ENCODE results near the gene NFIB. TPM values are rescaled to one million over a fixed set of nuclear protein-coding genes. Genes with fewer than 3 reads are reported as not detected.

The NFIB gene
- total RNA-seq, 1 experiment from 2014 or later = 11.3 TPM

DNA sequence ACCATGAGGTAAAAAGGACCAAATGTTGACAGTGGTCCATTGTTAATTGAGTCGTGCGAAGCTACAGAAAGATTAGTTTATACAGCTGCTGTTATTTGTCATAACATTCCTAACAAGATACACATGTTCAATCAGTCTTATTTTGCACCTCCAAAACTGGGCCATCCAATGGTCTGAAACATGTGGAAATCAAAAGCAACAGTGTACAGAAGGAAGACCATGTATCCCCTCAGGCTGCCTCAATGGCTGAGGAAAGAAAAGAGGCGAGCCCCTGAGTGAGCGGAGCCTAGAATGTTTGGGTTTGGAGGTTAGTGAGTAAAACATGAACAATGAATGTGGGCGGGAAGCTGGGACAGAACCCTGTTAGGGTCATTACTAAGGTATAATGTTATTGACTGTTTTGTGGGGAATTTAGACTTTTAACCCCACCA lies 35.6 kb downstream of the NFIB start:
- peak; percentile 38 for DNase-seq (ENCODE audit: low spot score)

DNA sequence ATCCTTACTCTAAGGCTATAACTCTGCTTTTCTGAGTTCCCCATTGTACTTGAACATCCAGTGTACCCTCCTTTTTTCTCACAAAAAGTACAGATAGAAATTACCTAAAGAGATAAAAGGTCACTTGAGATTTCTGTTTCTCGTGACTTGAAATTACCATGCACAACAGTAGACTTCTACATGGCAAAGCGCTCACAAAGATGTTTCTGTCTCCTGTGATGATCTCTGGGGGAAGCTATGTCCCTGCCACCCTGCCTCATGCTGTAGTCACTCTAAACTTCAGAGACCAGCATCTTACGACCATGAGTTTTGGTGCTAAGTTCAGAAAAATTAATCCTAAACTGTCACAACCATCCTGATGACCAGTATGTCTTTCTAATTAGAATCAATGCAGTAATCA lies 36.2 kb downstream of the NFIB start:
- no peak for DNase-seq (ENCODE audit: low spot score)

DNA sequence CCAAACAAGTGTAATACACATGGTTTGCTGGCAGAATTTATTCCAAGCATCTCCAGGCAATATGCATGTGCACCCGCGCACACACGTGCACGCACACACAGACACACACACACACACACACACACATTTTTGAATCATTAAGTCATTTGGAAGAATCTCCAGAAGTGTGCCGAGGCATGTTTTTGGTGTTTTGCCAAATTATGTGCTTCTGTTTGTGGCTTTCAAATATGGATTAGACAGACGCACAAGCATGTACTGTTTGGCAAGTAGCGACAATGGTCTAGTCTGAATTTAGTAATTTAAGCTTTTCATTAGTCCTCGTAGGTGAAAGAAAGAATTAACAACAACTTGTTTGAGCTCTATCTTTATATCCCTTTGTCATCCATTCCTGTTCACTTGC lies 36.7 kb downstream of the NFIB start:
- DNase-seq (ENCODE audit: low spot score) = peak; percentile 10

GRCh38 chr9:14275331-14275730 lies 38.6 kb downstream of the NFIB start:
- DNase-seq (ENCODE audit: low spot score) = no peak

DNA sequence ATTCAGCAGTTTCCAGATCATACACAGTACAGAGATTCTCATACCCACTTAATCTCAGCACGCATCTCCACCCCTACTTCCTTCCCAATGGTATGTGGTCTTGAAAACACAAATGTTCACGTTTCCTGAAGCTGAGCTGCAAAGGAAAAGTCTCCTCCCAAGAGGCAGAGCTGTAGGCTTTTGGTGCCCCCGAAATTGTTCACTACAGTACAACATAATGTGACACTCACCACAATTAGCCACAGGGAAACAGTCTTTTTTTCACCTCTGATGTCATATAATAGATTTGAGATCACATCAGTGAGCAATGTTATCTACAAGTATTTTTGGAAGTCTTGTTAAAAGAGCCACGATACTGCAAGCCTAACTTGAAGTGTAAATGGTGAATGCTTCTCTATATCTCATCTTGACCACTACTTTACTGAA lies 40.2 kb downstream of the NFIB start:
- DNase-seq (ENCODE audit: low spot score) = no peak

DNA sequence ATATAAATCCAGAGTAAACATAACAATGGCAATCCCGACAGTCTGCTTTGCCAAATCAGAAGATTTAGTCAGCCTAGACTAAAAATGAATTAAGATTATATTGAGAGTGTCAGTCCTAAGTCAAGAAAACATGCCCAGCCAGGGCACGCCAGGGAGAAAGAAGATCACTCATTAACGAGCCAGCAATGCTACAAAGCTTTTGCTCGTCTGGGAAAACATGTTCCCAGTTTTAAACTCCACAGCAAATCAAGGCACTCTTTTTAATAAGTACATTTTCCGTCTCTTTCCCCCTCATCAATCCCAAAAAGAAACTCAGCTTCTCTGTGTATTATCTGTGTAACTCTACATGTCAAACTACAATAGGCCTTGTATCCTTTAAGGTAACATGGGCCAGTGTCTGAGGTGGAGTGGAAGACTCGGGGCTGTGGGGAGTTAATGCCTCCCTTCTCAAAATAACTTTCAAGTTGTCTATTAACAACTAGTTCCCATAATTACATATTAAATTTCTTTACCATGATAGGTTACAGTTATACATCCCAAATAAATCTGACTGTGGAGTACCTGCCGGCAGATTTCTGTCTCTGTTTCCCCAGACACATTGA lies 40.9 kb downstream of the NFIB start:
- DNase-seq (ENCODE audit: low spot score) = no peak

DNA sequence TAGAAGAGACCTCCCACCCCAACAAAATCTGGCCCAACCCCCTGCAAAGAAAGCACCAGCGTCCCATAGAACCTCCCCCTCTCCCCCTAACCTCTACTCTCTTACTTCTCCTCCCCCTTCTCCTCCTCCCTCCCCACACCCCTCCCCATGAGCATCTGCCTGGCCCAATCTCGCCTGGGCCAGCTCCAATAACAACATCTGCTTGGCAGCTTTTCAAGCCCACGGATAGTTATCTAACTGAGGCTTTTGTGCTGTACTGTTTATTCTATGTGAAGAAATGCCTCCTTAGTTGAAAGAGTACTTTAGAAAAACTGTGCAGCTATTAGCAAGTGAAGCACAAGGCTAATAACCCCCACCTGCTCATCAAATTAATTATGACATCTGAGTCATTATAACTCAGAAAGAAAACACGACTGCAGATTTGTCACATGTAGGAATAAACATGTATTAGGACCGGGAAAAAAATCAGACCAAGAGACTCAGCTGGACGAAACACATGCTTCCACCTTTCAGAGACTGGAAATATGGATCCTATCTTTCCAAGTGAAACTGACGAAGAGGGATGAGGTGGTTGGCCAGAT lies 42.8 kb downstream of the NFIB start:
- peak; percentile 45 for DNase-seq (ENCODE audit: low spot score)

DNA sequence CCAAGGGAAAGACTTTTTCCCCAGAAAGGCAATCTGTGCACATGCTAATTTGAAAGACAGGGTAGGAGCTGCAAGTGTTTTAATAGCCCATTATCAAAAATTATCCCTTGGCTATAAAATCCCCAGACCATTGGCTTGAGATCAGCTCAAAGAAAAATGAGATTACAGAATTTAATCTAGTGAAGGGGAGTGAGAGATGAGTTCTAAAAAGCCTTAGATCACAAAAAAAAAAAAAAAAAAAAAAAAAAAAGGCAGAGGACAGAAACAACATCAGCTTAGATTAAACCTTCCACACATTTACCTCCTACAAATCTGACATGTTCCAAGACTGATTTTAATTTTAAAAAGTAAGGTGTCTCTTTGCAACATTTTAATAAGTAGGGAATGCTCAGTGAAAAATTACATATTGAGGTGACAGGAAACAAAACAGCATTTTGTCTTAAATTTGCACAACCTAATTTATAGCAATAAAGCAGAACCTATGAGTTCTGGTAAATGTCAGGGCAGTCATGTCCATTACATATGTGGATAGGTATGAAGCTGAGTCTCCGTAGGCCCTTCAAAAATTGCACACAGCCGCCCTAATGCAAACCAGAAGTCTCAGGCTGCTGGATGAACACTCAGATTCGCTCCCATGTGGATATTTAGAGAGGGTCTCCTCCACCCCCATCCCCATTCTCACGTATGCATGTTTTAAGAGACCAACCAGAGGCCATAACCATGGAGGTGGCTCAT lies 43.4 kb downstream of the NFIB start:
- DNase-seq (ENCODE audit: low spot score) = no peak

GRCh38 chr9:14269916-14270315 lies 44.0 kb downstream of the NFIB start:
- DNase-seq (ENCODE audit: low spot score) = no peak

DNA sequence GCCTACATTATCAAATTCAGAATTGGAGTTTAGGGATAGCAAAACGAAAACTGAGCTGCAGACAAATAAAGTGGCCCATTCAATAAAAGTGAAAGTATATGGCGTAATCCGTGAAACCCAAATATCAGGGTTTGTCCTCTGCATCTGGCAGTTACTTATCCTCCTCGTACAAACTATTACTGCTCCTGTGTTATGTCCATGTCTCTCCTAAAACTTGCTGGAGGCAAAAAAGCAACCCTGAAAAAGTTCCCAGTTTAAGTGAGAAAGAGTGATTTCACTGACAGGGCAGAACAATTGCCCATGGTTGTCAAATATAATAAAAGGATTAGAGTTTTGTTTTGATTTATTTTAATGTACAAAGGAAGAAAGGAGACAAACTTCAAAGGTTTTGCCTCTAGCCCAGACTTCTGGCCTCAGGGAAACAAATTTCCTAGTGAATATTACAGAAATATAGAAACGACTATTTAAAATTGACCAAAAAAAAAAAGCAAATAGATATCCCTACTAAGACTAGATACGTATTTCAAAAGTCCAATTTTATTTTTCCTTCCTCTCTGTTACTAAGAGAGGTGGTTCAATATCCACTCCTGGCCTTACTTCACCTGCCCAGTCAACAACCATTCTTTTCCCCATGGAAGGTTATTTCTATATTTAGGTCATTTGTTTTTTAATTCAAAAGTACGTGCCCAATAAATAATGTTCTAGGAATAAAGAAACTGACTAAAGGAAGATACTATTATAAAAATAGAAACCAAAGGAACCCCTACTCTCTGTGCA lies 50.0 kb downstream of the NFIB start:
- no peak for DNase-seq (ENCODE audit: low spot score)

DNA sequence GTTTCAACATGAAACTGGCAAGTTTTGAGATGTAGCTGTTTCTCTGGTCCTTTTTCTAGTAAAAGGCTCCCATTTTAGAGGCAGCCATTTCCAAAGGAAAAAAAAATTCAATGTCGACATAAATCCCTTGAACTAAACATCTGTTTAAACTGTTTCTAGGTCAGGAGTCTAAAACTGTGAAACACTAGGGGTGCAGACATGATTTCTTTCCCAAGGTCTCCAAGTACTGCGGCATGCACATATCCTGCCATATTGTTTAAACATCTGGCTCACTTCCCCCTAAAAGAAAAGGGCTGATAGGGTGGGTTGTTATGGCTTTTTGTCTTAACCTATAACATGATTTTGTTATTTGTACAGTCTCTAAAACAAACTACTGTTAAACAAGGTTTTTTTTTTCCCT lies 51.1 kb downstream of the NFIB start:
- no peak for DNase-seq (ENCODE audit: low spot score)

GRCh38 chr9:14261616-14262015 lies 52.3 kb downstream of the NFIB start:
- no peak for DNase-seq (ENCODE audit: low spot score)

DNA sequence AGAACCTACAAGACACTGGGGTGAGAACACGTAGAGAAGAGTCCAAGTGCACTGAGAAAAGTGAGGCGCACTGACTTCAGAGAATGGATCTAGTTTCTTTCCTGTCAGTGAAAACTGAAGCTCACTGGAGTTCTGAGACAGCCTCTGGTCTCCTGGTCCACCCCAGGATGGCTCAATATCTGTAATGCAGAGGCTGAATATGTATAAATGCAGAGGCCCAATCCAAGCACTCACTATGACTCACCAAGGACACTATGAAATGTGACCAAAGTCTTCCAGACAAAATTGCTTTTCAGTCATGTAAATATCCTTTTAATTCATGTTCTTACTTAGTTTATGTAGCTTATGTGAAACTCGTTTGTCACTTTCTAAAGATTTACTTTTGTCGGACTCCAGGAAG lies 53.8 kb downstream of the NFIB start:
- no peak for DNase-seq (ENCODE audit: low spot score)

GRCh38 chr9:14258660-14259239 lies 55.2 kb downstream of the NFIB start:
- no peak for DNase-seq (ENCODE audit: low spot score)

DNA sequence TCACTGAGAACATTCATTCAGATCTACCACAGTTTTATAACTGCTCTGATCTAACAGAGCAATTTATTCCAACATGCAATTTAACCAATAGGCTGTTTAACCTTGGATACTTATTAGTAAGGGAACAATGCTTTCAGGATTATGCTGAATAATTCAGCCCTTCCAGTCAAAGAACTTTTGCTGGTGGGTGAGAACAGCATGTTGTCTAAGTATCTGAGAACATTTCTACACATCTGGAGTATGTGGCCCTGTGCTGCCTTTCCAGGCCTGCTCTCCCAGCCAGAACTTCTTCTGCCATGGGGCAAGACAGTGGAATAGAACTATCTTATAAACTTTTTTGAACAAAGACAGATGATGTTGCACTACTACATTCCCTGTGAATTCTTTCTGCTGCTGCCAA lies 55.8 kb downstream of the NFIB start:
- DNase-seq (ENCODE audit: low spot score) = no peak

DNA sequence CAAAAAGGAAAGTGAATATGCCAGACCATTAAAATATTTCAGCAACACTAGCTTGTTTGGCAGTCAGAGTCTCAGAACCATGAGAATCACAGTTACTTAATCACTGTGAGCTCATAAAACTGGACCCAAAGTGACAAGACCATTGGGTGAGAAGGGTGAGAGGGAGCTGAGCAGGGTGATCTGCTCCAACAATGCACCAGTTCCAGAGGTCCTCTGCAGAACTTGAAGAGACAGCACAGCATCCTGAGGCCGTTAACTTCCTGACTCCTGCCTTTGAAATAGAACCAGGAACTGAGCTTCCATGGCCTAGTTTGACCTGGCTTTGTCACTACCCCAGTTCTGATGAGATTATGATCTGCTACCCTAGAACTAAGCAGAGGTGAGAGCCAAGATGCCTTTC lies 57.4 kb downstream of the NFIB start:
- no peak for DNase-seq (ENCODE audit: low spot score)

- peak; percentile 78 for DNase-seq (ENCODE audit: low spot score)
These were observed 62.5 kb downstream of the NFIB start for GRCh38 chr9:14251154-14252071.

DNA sequence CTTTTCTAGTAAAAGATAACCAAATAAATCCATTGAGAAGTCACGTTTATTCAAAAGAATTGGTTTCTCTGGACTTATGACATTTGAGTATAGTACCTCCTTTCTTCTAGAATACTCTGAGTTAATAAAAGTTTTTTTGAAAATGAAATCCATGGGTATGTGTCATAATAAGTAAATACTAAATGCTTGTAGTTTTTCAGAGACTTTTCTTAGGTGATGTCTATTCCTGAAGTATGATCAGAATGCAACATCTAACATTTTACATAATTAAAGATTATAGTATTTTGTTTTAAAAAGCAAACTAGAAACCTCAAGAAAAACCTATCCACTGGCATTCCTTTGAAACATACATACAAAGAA lies 63.2 kb downstream of the NFIB start:
- no peak for DNase-seq (ENCODE audit: low spot score)

GRCh38 chr9:14249527-14249926 lies 64.4 kb downstream of the NFIB start:
- no peak for DNase-seq (ENCODE audit: low spot score)

DNA sequence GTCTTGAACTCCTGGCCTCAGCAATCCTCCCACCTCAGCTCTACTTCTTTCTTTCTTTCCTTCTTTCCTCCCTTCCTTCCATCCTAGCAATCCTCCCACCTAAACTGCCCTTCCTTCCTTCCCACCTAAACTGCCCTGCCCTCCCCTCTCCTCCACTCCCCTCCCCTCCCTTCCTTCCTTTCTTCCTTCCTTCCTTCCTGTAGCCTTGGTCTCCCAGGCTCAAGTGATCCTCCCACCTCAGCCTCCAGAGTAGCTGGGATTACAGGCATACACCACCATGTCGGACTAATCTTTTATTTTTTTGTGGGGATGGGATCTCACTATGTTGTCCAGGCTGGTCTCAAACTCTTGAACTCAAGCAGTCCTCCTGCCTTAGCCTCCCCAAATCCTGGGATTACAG lies 65.8 kb downstream of the NFIB start:
- no peak for DNase-seq (ENCODE audit: low spot score)

GRCh38 chr9:14247577-14247976 lies 66.4 kb downstream of the NFIB start:
- no peak for DNase-seq (ENCODE audit: low spot score)

All from H4 (cell line).